Endometrial microvascular endothelial cells (primary cell): ENCODE measurements around the gene IGSF10. TPM values are rescaled to one million over a fixed set of nuclear protein-coding genes. Genes with fewer than 3 reads are reported as not detected.

Experiments used
- in situ Hi-C: cut with HindIII; loops from 2 replicates; pipeline ENCODE4 v1.10.0; 2017; ENCODE audit warnings: low sequenced_read_pairs, low pct_unique_long_range_greater_than_20kb; ENCODE audit errors: inconsistent ontology term
- total RNA-seq: library from RNA; depleted of rRNA; stranded (reverse); fragments of >200 nt; gene quantifications from one replicate; pipeline ENCODE4 v1.2.3, GENCODE V29; 2015; ENCODE audit errors: inconsistent ontology term

The IGSF10 gene
- total RNA-seq, 1 donor from 2014 or later, result not detected

DNA sequence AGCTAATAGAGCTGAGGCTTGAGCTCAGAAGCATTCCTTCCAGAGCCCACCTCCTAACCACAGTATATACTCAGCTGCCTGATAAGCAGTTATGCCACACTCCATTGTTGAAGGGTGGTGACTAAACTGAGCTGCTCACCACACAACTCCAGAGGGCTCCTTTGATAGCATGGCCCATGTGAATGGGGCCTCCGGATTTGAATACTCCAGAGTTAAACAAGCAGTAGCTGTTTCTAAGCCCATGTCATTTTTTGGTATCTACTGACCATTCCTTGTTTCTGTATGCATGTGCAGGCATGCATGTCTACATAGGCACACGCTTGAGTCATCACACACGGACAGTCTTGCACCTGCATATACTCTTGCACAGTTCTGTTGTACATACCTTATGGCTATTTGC lies 28.9 kb downstream of the IGSF10 start:
- in situ Hi-C loops, result no loop called here

DNA sequence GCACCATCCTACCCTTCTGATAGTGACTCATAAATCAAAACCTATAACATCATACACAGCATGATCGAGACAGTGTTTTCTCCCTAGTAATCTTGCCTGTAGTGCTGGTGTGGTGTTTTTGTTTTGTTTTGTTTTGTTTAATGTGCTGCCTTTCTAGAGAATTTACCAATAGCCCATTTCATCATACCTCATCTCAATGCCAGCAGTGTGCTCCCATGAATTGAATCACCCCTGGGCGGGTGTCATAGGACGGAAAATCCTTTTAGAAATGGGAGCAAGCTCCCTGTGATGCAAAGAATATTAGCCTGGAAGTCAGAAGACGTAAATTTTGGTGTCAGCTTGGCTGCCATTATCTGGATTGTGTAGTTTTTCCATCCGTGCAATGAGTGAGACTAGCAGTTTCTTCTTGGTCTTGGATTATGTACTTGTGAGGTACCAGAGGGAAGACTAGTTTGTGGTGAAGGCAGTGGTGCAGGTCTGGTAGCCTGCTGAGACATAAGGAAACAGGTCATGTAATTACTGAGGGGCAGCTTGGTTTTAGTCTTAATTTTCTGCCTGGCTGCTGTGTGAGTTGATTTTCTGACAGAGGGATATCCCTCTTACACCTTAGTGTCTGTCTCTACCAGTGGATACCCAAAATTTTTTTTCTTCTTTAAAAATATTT lies 29.9 kb downstream of the IGSF10 start:
- in situ Hi-C loops, result no loop called here

DNA sequence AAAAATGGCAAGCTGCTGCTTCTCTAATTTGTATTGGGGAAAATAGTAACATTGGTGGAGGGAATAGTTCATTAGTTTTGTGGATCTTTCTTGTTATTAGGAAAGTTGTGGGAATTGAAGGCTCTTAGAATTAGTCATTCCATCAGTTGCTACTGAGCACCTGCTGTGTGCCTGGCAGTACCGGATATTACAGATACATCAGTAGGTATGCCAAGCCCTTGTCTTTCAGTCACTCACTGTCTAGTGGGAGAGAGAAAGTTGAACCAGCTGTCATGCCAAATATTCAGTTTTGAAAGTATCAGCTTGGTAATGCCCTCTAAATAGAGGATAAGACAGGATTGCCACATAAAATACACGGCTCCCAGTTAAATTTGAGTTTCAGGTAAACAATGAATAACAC lies 32.5 kb downstream of the IGSF10 start:
- in situ Hi-C loops, result no loop called here

DNA sequence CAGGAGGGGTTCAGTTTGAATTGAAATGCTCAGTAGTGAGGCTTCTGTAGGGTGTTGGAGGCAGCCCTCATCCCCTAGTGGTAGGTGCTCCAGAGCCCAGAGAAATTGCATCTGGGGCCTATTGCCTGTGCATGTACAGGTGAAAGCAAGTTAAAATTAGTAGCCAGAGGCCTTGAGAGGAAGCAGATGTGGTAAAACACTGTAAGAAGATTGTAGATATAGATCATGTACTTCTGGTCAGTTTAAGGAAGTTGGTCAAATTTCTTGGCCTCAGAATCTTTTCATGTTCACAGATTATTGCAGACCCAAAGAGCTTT lies 34.6 kb downstream of the IGSF10 start:
- in situ Hi-C loops, result no loop called here

DNA sequence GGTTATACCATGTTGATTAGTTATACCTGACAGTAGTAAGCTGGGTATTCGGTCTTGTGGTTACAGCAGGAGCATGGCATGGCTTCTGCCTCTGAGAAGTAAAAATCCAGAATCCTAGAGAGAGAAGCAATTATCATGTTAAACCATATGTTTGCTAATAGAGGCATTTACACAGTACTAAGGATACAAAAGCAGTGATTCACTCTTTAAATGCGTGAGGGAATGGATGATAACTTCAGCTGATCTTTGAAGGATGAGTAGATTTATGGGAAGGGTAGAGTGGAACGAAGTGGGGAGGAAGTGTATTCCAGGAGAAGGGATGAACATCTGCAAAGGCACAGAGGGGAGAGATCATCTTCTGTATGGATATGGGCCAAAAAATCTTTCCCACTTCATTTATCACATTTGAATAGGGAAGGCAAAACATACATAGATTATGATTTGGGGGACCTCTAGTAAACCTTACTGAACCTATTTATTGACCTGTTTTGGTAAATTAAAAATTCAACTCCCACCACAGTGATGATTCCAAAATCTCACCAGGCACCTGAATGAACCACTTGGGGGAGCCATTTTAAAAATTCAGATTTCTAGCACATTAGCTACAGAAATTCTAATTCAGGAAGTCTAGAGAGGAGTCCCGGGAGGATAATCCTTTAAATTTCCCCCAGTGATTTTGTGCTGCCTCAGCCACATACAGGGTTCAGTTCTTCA lies 35.1 kb downstream of the IGSF10 start:
- in situ Hi-C loops, result no loop called here

DNA sequence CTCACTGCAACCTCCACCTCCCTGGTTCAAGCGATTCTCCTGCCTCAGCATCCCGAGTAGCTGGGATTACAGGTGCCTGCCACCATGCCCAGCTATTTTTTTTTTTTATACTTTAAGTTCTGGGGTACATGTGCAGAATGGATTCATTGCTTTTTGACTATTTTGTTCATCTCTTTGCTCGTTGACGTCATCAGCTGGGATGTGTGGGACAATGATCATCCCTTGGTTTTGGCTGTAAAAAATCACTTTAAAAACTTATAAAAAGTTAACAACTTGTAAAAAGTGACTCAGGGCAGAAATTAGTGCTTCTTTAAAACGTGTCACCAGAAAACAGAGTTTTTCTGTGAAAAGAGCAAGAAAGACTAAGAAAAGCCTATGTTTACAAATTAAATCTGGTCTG lies 37.8 kb downstream of the IGSF10 start:
- in situ Hi-C loops, result no loop called here

DNA sequence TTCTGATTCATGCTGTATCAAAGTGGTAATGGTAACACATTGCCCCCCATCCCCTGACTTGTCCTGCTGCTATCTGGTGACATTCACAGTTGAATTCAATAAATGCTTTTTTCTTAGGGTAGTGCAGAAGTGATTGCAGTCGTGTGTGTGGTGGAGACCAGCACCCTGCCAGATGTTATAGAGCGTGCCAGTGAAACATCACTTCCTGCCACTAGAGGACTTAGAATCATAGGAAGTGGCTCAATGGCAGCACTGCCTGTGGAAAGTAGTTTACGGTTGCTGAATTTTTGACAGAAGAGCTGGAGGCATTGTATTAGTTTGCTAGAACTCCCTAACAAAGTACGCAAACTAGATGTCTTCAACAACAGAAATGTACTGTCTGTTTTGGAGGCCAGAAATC lies 38.9 kb downstream of the IGSF10 start:
- in situ Hi-C loops, result no loop called here

DNA sequence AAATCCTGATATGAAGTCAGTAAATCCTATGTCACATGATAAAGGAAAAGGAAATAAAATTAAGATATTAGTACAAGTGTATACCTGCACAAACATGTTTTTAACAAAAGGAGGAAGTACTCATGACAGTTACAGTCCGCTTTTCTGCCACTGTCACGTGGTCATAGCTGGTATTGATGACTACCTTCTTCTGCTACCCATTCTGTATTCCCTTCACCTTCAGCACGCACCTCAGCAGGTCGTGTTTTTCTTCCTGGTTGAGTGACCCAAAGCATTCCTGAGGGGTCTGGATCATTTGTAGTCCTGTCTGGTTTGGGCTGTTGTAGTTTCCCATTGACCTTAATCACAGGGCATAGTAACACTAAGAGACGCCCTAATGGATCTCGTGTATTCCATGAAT lies 41.1 kb downstream of the IGSF10 start:
- in situ Hi-C loops, result no loop called here

DNA sequence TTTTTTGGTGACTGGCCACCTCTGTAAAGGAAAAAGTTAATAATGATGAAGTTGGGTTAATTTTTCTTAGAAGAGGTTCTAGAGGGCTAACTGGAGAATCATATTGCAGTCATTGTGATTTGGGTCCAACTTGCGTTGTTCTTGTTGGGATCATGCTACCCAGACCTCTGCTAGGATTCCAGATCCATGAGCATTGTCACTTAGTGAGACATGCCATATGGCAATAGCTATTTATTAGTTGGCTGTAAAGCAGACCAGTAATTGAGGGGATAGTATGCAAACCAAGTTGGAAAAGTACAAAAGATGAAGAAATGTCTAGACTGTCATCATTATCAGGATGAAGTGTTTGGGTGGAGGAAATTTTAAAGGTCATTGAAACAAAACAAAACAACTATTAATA lies 45.6 kb downstream of the IGSF10 start:
- in situ Hi-C loops, result no loop called here

DNA sequence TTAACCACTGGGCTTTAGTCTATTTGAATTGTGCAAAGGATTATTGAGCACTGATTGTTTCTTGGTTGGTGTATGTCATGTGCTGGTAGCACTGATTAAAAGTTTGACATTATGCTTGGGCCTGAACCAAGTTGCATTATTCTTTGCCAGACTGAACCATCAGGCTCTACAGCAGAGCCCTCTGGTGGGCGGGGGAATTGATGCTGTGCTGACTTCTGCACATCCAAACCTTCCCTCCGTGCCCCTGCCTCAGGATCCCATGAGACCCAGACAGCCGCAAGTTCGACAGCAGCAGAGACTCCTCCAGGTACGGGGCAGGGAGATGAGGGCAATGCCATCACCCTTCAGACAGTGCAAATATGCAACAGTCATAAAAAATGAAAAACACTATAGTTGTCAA lies 47.9 kb downstream of the IGSF10 start:
- in situ Hi-C loops, result no loop called here

Other genes with a start within 250 kb of the IGSF10 start
- not detected for gene P2RY14, start 182.5 kb downstream of the IGSF10 start, total RNA-seq
- not detected for gene GPR87, start 144.2 kb downstream of the IGSF10 start, total RNA-seq
- not detected for gene P2RY13, start 131.5 kb downstream of the IGSF10 start, total RNA-seq
- gene P2RY12, start 76.3 kb downstream of the IGSF10 start, total RNA-seq, result not detected